Skeletal muscle tissue (tissue), 4 donors: ENCODE measurements around the gene FLNC. TPM values are rescaled to one million over a fixed set of nuclear protein-coding genes. Genes with fewer than 3 reads are reported as not detected.
A peak's percentile ranks its signal among the peaks of the same experiment; 100 is the strongest.

Source experiments
- H3K27ac ChIP-seq: one replicate; pipeline ENCODE4 v1.7.0; 2013; ENCODE audit warnings: mild to moderate bottlenecking, low read depth, low read length, inconsistent platforms
- H3K27me3 ChIP-seq, 3 donors: one replicate each; pipeline ENCODE4 v1.7.0; 2013; ENCODE audit warnings: low read length in 3 of 3; ENCODE audit not compliant: control insufficient read depth in 3 of 3, insufficient read depth in 3 of 3
- H3K36me3 ChIP-seq, 3 donors: one replicate each; pipeline ENCODE4 v1.7.0; 2013; ENCODE audit warnings: low read length in 3 of 3; ENCODE audit not compliant: control insufficient read depth in 3 of 3, insufficient read depth in 3 of 3
- H3K4me1 ChIP-seq, 3 donors: one replicate each; pipeline ENCODE4 v1.7.0; 2013; ENCODE audit warnings: low read length in 3 of 3, mild to moderate bottlenecking in 3 of 3; ENCODE audit not compliant: control insufficient read depth in 3 of 3, insufficient read depth in 3 of 3
- H3K4me3 ChIP-seq, 3 donors: one replicate each; pipeline ENCODE4 v1.7.0; 2013; ENCODE audit warnings: low read length in 3 of 3
- H3K9ac ChIP-seq, 3 donors: one replicate each; pipeline ENCODE4 v1.7.0; 2013; ENCODE audit warnings: low read length in 3 of 3, mild to moderate bottlenecking in 3 of 3, moderate library complexity in 2 of 3, low read depth in 1 of 3
- H3K9me3 ChIP-seq, 3 donors: one replicate each; pipeline ENCODE4 v1.7.0; 2013; ENCODE audit warnings: low read length in 3 of 3; ENCODE audit not compliant: control insufficient read depth in 3 of 3
- total RNA-seq: library from RNA; depleted of rRNA; stranded (reverse); fragments of >200 nt; gene quantifications from one replicate; pipeline ENCODE4 v1.2.3, GENCODE V29; 2014
- donor health status: Osteomylitis.

The FLNC gene
- total RNA-seq, 1 donor from 2014 or later: 611 TPM

DNA sequence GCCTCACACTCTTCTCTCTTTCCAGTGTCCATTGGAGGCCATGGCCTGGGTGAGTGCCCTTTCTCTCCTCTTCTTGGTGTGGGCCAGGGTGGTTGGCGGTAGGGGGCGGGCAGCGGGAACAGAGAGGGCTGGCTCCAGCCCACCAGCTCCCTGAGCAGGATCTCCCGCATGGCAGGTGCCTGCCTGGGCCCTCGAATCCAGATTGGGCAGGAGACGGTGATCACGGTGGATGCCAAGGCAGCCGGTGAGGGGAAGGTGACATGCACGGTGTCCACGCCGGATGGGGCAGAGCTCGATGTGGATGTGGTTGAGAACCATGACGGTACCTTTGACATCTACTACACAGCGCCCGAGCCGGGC lies 18.9 kb downstream of the FLNC start:
- Histone ChIP-seq H3K9me3 (no peaks in the 10 kb centered on the region), H3K27ac (peak overlapping the region; percentile 50), H3K4me3 (no peak overlapping the region), H3K27me3 (no peaks in the 10 kb centered on the region), H3K36me3 (peaks cover 95 to 99% (median 95%) of the 10 kb centered on the region in 3 donors), H3K4me1 (peaks cover 0 to 51% (median 31%) of the 10 kb centered on the region in 3 donors), H3K9ac (peak overlapping the region in 1 of 3 donors; percentile 40)

DNA sequence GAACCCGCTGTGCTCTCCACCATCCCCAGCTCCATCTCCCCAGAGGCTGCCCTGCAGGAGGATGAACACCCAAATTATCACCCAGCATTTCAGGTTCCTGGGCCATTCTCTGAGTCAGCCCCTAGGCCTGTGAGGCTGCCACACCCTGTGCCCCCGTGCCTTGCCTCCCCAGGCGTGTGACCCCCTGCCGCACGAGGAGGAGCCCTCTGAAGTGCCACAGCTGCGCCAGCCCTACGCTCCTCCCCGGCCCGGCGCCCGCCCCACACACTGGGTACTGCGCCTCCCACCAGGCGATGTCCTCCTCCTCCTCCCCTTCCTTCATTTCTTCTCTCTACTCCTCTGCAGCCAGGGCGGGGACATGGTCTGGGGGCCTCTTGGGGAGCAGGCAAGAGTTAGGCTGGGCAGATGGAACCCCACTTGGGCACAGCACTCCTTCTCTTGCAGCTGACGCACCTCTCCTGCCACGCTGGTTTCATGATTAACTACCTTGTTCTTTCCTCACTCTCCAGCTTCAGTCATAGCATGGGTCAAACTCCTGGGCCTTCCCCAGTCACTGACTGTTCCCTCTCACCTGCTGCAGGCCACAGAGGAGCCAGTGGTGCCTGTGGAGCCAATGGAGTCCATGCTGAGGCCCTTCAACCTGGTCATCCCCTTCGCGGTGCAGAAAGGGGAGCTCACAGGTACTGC lies 19.7 kb downstream of the FLNC start:
- Histone ChIP-seq H3K9me3 (no peaks in the 10 kb centered on the region), H3K4me1 (peaks cover 0 to 51% (median 34%) of the 10 kb centered on the region in 3 donors), H3K4me3 (no peak overlapping the region), H3K36me3 (peaks cover 95 to 99% (median 95%) of the 10 kb centered on the region in 3 donors), H3K27me3 (no peaks in the 10 kb centered on the region), H3K27ac (peak overlapping the region; percentile 50), H3K9ac (peak overlapping the region in 2 of 3 donors; percentile 50 to 57)

DNA sequence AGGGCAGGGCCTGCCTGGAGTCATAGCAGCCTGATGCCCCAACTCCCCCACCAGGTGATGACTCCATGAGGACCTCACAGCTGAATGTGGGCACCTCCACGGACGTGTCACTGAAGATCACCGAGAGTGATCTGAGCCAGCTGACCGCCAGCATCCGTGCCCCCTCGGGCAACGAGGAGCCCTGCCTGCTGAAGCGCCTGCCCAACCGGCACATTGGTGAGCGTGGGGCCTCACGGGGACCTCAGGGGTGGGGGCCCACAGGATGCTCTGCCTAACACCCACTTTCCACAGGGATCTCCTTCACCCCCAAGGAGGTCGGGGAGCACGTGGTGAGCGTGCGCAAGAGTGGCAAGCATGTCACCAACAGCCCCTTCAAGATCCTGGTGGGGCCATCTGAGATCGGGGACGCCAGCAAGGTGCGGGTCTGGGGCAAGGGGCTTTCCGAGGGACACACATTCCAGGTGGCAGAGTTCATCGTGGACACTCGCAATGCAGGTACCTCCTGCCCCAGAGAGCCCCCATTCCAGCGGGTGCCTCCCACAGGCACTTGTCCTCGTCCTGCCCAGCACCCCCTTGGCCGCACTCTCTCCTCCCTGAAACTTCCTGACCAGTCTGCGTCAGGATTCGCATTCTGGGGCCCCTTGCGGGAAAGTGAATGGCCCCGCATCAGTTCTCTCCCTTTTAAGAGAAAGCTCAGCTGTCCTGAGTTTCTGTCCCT lies 22.5 kb downstream of the FLNC start:
- no peaks in the 10 kb centered on the region for H3K9me3 ChIP-seq

DNA sequence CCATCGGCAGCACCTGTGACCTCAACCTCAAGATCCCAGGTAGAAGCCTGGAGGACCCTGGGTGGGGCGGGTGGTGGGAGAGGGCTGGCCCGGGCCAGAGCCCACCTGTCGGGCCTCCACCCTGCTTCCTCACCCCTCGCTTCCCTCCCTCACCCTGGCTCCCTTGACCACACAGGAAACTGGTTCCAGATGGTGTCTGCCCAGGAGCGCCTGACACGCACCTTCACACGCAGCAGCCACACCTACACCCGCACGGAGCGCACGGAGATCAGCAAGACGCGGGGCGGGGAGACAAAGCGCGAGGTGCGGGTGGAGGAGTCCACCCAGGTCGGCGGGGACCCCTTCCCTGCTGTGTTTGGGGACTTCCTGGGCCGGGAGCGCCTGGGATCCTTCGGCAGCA lies 23.6 kb downstream of the FLNC start:
- Histone ChIP-seq H3K27ac (peak overlapping the region; percentile 66), H3K27me3 (no peaks in the 10 kb centered on the region), H3K9me3 (no peaks in the 10 kb centered on the region), H3K36me3 (peaks cover 80 to 97% (median 90%) of the 10 kb centered on the region in 3 donors), H3K4me3 (no peak overlapping the region), H3K9ac (peak overlapping the region in 1 of 3 donors; percentile 40), H3K4me1 (peaks cover 13 to 73% (median 52%) of the 10 kb centered on the region in 3 donors)

More for the DNA sequence above, 22.5 kb downstream of the FLNC start:
- Histone ChIP-seq H3K4me1 (peaks cover 8 to 67% (median 50%) of the 10 kb centered on the region in 3 donors), H3K4me3 (no peak overlapping the region), H3K36me3 (peaks cover 90 to 99% (median 94%) of the 10 kb centered on the region in 3 donors), H3K9ac (peak overlapping the region in 1 of 3 donors; percentile 40), H3K27ac (peak overlapping the region; percentile 66), H3K27me3 (no peaks in the 10 kb centered on the region)

DNA sequence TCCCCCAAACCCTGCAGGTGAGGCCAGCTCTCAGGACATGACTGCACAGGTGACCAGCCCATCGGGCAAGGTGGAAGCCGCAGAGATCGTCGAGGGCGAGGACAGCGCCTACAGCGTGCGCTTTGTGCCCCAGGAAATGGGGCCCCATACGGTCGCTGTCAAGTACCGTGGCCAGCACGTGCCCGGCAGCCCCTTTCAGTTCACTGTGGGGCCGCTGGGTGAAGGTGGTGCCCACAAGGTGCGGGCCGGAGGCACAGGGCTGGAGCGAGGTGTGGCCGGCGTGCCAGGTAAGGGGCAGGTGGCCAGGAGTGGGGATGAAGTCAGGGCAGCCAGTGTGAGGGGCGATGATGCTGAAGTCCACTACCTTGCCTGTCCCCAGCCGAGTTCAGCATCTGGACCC lies 24.2 kb downstream of the FLNC start:
- H3K4me3 ChIP-seq: no peak overlapping the region
- no peaks in the 10 kb centered on the region for H3K9me3 ChIP-seq
- no peaks in the 10 kb centered on the region for H3K27me3 ChIP-seq
- H3K9ac ChIP-seq: no peak overlapping the region
- H3K36me3 ChIP-seq: peaks cover 75 to 92% (median 88%) of the 10 kb centered on the region in 3 donors
- H3K4me1 ChIP-seq: peaks cover 19 to 78% (median 56%) of the 10 kb centered on the region in 3 donors
- peak overlapping the region; percentile 66 for H3K27ac ChIP-seq

DNA sequence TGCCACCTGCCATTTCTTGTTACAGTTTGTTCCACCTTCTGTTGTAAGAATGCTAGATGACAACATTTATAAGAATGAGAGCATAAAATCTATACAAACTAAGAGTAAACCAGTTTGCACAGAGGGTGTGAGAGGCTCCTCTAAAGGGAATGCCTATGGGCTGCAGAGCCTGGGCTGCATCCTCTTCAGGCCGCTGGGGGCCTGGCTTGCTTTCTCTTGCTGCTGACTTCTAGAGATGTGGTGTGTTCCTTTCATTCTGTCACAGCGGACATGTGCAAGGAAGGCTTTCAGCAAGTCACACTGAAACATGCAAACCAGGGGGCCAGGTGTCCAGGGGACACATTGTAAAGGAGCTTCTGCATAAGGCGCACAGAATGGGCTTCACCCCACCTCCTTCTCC lies 25.4 kb downstream of the FLNC start:
- Histone ChIP-seq H3K27me3 (no peaks in the 10 kb centered on the region), H3K27ac (peak overlapping the region; percentile 33), H3K9me3 (no peaks in the 10 kb centered on the region), H3K9ac (no peak overlapping the region), H3K36me3 (peaks cover 64 to 81% (median 79%) of the 10 kb centered on the region in 3 donors), H3K4me3 (no peak overlapping the region), H3K4me1 (peaks cover 31 to 84% (median 64%) of the 10 kb centered on the region in 3 donors)

DNA sequence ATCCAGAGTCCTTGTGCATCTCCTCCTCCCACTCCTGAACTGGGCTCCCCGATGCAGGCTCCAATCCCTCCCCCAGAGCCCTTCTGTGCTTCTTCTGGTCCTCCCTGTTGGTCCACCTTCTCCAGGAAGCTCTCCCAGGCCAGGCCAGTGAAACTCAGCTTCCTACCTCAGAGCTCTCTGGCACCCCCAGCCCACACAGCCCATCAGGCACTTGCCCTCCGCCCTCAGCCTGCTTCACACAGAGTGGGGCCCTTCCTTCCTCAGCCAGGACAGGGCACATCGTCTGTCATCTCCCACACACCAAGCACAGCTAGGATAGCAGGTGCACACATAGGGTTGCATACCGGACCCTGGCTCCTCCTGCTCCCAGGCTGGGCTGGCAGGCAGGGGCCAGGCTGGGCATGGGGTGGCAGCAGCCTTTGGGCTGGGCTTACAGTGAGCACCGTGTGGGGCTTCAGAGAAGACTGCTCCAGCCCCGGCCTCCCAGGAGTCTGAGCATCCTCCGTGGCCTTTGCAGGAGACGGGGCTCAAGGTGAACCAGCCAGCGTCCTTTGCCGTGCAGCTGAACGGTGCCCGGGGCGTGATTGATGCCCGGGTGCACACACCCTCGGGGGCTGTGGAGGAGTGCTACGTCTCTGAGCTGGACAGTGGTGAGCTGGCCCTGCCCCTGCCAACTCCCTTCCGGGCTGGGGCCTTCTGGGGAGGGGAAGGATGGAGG lies 26.0 kb downstream of the FLNC start:
- peak overlapping the region; percentile 36 for H3K27ac ChIP-seq
- no peak overlapping the region for H3K4me3 ChIP-seq
- H3K9ac ChIP-seq: peak overlapping the region in 2 of 3 donors; percentile 23 to 57
- H3K9me3 ChIP-seq: no peaks in the 10 kb centered on the region
- peaks cover 37 to 86% (median 66%) of the 10 kb centered on the region in 3 donors for H3K4me1 ChIP-seq
- H3K36me3 ChIP-seq: peaks cover 58 to 75% (median 73%) of the 10 kb centered on the region in 3 donors
- H3K27me3 ChIP-seq: no peaks in the 10 kb centered on the region

DNA sequence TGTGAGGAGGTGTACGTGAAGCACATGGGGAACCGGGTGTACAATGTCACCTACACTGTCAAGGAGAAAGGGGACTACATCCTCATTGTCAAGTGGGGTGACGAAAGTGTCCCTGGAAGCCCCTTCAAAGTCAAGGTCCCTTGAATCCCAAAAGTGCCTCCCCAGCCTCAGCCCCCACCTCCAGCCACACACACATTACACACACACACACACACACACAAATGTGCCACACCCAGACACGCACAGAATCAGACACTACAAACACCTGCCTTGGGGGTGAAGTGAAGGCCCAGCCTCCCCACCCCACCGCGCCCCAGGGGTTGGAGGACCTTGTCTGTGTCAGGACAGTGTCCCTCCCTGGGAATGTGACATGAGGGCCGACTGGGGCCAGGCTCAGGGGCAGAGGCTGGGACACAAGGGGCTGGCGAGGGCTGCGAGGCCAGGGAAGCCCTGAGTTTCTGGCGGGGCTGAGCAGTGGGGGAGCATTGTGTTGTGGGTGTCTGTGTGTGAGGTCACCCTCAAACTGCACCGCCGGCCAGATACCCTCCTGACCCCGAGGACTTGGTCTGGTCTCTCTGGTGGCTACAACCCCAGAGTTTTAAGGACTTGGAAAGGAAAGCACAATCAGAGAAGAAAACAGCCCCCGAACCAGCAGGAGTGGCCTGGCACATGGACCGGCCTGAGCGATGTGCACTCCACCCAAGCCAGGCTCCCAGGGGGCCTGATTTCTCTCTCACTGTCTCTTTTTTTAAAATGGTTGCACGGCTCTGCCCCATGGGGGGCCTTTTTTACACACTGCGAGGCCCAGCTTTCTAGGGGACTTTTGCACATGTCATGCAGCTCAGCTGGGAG lies 28.4 kb downstream of the FLNC start:
- no peaks in the 10 kb centered on the region for H3K9me3 ChIP-seq
- H3K36me3 ChIP-seq: peaks cover 35 to 50% (median 49%) of the 10 kb centered on the region in 3 donors
- no peak overlapping the region for H3K4me3 ChIP-seq
- peak overlapping the region in 2 of 3 donors; percentile 19 to 68 for H3K9ac ChIP-seq
- peaks cover 47 to 87% (median 66%) of the 10 kb centered on the region in 3 donors for H3K4me1 ChIP-seq
- H3K27ac ChIP-seq: peak overlapping the region; percentile 79
- H3K27me3 ChIP-seq: no peaks in the 10 kb centered on the region
